Stimulated activated naive CD8-positive, alpha-beta T cell treated with anti-CD3 and anti-CD28 coated beads, Interleukin-15, Interleukin-2, amounts not matched to agents 100 U/mL and 50 U/mL, for 24 hours (primary cell): ENCODE measurements around the gene EFEMP2.
"Not testable (repeated sequence)": the region's sequence is repeated elsewhere in the genome, so short reads cannot be mapped to it uniquely, and the experiment has no call there.

Experiments
- ATAC-seq: fragments of 150-1000 bp; cut with Tn5 transposase; one replicate; pipeline ENCODE4 v1.10.0; 2021
- DNase-seq: peaks from one replicate; pipeline ENCODE4 v3.0.0; 2021

Gene EFEMP2

DNA sequence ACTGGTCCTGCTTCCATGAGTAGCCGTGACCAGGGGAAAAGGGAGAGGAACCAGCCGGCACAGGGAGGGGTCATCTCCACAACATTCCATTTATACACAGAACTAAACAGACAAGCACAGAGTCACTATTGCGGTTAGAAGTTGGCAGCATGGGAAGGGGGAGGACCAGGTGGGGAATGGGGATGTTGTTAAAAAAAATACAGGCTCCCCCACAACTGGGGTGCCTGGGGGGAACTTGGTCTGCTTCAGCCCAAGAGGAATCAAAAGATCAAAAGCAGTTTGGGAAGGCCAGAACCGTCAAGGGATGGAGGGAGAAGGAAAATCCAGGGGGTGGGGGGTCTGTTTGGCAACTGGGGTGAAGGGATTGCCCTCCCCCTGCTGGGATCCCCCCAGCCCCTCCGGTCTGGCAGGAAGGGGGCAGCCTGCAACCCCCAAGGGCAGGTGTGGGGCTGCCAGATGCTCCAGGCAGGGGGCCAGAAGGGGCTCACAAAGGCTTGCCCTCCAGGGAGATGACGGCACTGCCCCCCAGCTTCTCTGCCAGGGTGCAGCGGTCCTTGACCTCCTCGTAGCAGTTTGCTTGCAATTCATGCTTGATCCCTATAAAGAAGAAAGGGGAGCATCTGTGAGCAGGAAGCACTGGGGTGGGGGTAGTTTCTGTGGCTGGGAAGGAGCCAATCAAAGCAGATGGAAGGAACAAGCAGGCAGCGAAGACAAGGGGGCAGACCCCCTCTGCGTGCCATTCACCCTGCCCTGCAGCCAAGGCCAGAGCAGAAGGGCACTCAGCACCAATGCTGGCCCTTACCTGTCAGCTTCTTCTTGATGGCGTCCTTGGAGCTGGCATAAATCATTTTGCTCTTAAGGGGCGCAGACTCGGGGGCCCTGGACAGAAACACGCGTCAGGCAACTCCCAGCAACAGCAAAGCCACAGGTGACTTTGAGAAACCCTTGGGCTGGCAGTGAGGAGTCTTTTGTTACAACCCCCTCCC, 17.5 kb downstream of the EFEMP2 start:
- no peak for ATAC-seq
- no peak for DNase-seq

DNA sequence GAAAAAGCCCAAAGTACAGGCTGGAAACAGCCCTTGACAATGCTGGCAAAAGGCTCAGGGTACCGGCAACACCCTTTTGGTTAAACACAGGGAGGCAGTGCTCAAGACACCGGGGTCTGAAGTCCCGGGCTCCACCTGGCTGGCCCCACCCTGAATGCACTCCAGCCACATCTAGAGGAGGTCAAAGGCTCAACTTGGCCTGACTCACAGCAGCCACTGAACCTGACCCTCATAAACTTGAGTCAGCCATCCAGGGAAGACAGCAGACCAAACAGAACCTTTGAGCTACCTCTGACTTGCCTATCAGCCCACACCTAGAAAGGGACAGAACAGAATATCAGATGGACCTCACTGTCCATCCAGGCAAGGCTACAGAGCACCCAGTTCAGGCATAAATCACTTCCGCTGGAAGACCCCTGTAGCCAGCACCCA, 18.4 kb downstream of the EFEMP2 start:
- peak; percentile 4 for DNase-seq
- no peak for ATAC-seq

DNA sequence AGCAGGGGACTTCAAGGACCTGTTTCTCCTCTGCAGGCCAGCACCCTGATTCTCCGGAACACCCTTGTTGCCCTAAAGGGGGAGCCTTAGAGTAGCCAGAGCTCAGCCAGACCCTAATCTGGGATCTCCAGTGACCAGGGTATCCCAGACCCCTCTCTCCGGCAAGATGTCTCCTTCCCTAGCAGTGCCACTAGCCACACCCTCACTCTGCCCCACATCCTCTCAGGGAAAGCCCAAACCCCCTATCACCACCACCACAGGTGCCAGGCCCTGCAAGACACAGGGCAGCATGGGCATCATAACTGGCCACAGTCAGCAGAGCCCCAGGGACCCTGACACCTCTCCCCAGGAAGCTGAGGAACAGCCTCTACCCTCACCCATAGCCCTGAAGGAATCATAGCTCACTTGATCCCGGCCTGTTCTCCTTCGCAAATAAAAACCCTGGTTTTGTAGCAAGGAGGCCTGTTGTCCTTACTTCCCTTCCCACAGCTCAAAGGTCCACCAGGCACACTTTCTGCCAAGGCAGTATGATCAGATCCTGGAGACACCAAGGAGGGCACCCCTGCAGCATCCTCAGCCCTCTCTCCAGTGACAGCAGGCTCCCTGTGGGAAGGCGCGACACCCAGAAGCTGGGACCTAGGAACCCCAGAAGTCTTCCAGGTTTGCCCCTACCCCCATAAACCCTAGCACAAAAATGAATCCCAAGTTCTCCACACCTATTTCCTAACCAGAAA, 19.2 kb downstream of the EFEMP2 start:
- ATAC-seq: no peak

DNA sequence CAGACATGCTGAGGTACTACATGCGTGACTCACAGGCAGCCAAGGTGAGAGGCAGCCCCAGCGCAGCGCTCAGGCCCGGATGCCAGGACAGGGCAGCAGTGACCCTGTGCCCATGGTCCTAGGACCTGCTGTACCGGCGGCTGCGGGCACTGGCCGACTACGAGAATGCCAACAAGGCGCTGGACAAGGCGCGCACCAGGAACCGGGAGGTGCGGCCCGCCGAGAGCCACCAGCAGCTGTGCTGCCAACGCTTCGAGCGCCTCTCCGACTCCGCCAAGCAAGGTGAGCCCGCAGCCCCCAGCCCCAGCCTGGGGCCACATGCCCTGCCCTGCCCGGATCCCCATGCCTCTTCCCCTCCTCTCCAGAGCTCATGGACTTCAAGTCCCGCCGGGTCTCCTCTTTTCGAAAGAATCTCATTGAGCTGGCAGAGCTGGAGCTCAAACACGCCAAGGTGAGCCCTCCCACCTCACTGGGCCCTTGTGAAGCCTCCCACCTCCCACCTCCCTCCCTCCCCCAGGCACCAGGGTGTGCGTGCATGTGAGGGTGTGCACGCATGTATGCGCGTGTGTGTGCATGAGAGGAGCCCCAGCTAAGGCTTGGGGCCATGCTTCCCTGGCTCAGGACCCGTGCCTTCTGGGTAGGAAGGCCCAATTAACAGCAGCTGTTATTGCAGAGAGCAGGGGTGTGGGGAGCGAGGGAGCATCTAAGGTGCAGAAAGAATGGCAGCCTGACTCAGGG, 19.9 kb downstream of the EFEMP2 start:
- ATAC-seq: no peak
- peak; percentile 14 for DNase-seq

More for the DNA sequence above, 19.2 kb downstream of the EFEMP2 start:
- peak; percentile 14 for DNase-seq

DNA sequence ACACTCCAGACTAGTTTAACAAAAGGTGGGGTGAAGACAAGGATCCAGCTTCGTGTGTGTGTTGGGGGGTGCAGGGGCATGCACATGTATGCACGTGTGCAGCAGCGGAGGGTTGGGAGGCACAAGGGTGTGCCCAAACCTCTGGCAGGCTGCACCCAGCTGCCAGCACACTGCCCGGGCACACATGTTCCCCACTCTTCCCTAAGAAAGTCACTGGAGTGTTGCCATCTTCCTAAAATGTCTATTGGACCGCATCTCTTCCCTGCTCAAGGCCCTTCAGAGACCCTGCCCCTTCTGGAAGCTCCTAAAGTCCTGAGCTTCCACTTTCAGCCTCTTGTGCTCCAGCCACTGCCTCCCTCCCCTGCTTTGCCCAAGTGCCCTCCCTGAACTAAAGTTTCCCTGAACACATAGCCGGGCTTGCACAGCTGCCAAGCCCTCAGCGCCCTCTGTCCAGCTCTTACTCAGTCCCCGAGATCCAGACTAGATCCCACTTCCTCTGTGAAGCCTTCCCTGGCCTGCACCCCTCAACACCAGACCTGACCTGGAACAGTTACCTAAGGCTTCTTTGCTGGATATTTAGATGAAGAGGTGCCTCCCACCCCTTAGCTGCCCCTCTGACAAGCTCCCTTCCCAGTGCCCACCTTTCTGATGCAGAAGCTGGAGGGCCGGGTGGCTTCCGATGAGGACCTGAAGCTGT, 20.6 kb downstream of the EFEMP2 start:
- peak; percentile 10 for DNase-seq
- ATAC-seq: no peak

DNA sequence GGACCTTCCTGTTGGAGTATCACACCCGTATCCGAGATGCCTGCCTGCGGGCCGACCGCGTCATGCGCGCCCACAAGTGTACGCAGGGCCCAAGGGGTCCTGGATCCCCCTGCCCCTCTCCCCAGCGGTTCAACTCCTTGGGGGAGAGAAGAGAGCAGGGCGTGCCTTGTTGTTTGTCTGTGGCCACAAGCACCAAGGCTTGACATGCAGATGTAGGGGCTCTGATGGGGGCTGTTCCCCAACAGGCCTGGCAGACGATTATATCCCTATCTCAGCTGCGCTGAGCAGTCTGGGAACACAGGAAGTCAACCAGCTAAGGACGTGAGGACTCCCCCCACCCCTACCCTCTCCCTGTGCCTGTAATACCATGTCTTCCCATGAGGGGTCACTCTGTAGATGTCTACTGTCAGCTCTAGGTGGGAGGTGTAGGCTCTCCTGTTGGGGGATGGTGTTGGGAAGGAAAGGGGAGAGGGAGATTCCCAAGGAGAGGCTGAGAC, 21.5 kb downstream of the EFEMP2 start:
- ATAC-seq: peak; percentile 24
- peak; percentile 54 for DNase-seq

DNA sequence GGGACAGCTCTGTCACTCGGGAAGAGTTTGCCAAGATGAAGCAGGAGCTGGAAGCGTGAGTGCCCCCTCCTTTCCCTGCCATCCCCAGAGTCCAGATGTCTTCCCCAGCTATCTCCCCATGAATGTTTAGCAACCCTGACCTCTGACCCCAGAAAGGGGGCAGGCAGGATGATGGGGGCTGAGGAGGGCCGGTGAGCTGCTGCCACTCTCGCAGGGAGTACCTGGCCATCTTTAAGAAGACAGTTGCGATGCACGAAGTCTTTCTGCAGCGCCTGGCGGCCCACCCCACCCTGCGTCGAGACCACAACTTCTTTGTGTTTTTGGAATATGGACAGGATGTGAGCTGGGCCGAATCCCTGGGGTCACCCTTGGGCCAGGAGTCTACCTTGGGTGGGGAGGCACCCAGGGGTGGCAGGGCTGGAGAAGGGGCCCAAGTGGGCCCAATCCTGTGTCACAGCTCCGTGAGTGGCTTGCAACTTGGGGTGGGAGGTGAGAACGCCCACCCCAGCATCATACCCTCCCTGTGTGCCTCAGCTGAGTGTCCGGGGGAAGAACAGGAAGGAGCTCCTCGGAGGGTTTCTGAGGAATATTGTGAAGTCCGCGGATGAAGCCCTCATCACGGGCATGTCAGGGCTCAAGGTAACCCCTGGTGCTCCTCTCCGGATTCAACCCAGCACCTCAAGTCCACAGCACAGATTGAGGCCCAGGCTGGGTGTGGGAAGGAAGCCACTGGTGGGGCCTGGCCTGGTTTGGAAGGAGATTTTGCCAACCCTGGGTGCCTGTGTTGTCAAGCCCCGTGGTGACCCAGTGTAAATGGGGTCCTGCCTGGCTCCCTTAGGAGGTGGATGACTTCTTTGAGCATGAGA, 22.1 kb downstream of the EFEMP2 start:
- DNase-seq: peak; percentile 5
- ATAC-seq: no peak

DNA sequence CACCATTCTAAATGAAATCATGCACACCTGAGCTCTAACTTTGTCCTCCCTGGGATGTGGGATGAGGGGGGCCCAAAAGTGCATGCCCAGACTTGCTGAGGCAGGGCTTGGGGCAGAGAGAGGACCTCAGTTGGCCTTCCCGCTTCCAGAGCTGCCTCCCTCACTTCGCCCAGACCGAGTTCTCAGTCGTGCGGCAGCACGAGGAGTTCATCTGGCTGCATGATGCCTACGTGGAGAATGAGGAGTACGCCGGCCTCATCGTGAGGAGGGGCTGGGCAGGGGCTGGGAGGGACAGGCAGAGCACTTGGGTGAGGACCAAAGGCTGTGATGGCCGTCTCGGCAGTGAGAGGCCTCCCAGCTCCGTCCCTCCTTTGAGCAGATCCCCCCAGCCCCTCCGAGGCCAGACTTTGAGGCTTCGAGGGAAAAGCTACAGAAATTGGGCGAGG, 22.8 kb downstream of the EFEMP2 start:
- ATAC-seq (no peak), DNase-seq (no peak)

DNA sequence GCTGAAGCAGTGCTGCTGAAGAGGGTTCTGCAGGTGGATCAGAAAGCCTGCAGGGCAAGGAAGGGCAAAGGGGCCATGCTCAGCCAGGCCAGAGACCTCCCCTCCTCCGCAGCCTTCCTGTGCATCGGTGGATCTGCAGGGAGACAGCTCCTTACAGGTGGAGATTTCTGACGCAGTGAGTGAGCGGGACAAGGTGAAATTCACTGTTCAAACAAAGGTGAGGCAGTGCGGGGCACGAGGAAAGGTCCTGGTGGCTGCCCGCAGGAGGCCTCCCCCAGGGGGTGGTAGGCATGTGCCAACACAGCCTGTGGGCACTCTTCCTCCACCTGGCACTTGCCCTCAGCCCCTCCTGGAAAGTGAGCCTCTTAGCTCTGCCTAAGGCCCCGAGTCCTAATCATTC, 23.2 kb downstream of the EFEMP2 start:
- peak; percentile 4 for DNase-seq
- no peak for ATAC-seq

DNA sequence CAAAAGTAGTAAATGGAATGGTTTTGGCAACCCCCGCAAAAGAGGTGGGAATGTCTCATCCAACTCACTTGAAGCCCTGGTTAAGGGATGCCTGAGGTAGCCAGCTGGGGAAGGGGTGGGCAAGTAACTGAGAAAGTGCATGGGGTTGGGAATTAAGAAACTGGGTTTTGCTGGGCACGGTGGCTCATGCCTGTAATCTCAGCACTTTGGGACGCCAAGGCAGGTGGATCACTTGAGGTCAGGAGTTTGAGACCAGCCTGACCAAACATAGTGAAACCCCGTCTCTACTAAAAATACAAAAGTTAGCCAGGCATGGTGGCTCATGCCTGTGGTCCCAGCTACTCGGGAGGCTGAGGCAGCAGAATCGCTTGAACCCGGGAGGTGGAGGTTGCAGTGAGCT, 23.9 kb downstream of the EFEMP2 start:
- ATAC-seq, DNase-seq: not testable (repeated sequence)

DNA sequence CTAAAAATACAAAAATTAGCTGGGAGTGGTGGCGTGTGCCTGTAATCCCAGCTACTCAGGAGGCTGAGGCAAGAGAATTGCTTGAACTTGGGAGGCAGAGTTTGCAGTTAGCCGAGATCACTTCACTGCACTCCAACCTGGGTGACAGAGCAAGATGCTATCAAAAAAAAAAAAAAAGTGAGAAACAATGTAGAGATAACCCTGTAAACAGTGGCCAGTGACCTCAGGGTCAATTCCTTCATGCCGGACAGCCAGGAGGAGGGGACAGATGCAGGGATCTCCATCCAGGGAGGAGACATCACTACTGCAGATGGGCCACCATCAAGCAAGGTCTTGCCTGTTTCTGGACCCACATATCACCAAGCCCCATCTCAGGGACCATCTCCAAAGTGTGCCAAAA, 24.9 kb downstream of the EFEMP2 start:
- no peak for ATAC-seq
- no peak for DNase-seq

DNA sequence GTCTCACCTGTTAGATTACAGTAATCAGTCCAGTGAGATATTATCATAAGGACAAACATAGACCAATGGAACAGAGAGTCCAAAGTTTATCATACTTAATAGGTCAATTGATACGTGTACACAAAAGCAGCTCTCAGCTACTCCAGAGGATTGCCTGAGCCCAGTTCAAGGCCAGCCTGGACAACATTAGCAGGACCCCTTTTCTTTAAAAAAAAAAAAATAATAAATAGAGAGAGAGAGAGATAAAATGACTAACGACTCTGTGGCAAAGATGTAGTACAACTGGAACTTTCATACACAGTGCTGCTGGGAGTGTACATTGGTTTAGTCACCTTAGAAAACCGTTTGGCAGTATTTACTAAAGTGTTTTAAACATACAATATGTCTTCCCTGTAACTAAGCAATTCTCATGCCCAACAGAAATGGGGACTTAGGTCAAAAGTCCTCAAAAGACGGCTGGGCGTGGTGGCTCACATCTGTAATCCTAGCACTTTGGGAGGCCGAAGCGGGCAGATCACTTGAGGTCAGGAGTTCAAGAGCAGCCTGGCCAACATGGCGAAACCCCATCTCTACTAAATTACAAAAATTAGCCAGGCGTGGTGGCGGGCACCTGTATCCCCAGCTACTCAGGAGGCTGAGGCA, 28.2 kb downstream of the EFEMP2 start:
- DNase-seq (no peak), ATAC-seq (no peak)

DNA sequence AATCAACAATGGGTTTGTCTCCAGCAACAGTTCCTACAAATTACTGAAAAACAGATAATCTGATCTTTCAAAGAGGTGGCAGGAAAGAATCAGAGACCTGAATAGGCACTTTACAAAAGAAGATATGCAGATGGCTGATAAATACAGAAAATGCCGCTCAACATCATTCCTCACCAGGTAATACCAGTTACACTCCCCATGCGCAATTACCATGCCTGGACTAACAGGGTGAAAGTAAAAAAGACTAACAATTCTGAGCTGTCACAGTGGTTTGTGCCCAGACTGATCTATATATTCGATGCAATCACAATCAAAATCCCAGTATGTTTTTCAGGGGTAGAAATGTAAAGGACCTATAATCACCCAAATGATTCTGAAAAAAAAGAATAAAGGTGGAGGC, 28.8 kb downstream of the EFEMP2 start:
- no peak for ATAC-seq

DNA sequence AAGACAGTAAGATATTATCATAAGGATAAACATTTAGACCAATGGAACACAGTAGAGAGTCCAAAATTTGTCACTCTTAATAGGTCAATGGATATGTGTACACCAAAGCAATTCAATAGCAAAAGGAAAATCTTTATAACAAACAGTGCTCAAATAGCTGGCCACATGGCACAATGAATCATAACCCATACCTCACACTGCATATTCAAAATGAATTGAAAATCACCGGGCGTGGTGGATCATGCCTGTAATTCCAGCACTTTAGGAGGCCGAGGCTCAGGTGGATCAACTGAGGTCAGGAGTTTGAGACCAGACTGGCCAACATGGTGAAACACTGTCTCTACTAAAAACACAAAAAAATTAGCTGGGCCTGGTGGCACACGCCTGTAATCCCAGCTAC, 30.5 kb downstream of the EFEMP2 start:
- ATAC-seq (no peak), DNase-seq (no peak)

More for the DNA sequence above, 28.8 kb downstream of the EFEMP2 start:
- DNase-seq: no peak

DNA sequence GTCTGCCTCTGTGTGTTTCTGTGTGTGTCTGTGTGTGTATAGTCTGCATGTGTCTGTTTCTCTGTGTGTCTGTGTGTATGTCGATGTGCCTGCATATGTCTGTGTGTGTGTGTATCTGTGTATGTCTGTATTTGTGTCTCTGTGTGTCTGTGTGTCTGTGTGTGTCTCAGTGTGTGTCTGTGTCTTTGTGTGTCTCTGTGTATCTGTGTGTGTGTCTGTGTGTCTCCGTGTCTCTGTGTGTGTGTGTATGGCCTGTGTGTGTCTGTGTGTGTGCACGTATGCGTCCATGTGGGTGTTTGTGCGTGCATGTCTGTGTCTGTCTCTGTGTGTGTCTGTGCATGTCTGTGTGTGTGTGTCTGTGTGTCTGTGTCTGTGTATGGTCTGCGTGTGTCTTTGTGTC, 38.4 kb downstream of the EFEMP2 start:
- no peak for ATAC-seq
- DNase-seq: no peak

DNA sequence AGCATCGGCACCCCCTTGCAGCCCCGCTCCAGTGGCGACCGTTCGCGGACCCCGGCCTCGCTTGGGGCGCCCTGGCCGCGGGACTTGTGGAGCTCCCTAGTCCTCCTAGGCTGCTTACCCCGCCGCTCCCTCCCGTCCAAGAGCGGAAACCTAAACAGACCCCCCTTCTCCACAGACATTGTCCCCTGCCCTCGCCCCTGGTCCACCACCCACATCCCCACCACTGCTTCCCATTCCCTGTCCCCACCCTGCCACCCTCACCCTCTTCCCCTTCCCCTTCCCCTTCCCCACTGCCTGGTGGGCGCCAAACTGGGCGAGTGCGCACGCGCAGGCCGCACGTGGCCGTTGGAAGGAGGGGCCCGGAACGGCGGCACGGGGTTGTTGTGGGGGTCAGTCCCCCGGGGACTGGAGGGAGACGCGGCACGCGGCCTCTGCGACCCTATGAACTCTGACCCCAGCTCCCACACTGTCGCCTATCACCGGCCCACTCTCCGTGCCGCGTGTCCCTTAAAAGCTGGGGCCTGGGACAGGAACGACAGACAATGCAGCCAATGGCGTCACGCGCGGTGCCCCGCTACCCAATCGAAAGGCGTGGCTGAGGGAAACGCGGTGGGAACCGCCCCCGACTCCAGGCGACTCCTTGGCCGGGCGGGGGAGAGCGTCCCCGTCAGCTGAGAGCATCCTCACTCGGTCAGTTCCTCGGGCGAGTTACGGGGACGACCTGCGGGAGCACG, 39.1 kb downstream of the EFEMP2 start, which contains the start of gene SNX32:
SNX32 (plus strand) TSS at position 667 of the 734 bp plus-strand sequence. CDS start 103 bp downstream, outside the sequence.
- DNase-seq: peak; percentile 95
- ATAC-seq: peak; percentile 99

DNA sequence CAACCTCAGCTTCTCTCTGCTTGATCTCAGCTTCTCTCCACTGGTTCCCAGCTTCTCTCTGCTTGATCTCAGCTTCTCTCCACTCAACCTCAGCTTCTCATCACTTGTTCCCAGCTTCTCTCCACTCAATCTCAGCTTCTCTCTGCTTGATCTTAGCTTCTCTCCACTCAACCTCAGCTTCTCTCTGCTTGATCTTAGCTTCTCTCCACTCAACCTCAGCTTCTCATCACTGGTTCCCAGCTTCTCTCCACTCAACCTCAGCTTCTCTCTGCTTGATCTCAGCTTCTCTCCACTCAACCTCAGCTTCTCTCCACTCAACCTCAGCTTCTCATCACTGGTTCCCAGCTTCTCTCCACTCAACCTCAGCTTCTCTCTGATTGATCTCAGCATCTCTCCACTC, 40.4 kb downstream of the EFEMP2 start:
- ATAC-seq, DNase-seq: not testable (repeated sequence)

DNA sequence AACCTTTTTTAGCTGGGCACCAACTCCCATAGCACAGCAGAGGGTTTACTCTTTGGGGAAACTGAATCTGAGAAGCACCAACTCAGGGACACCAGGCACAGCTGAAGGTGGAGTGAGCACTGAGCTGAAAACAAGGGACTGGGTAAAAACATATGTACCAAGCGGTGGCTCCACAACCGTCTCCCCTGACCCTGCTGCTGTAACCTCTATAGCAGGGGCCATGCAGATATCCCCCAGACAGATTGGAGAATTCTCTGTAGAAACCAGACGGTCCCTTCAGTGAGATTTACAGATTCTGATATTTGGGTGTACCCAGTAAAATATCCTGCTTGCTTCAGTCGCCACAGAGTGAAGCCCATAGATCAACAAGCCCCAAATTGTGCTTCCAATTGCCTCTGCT, 43.1 kb downstream of the EFEMP2 start:
- ATAC-seq: no peak
- no peak for DNase-seq
